Measurements from ENCODE around the gene TMEM117. TPM values are rescaled to one million over a fixed set of nuclear protein-coding genes. Genes with fewer than 3 reads are reported as not detected.

The TMEM117 gene
- 0.29 TPM for polyA plus RNA-seq (2012; ENCODE audit: insufficient read depth, insufficient read length, low read depth)

GRCh38 chr12:43835656-43836474, at the start of gene TMEM117:
Gene TMEM117, plus strand, starts transcription at chr12:43836081.
- Histone ChIP-seq H3K36me3 (no peaks in the 10 kb centered on the region), H3K4me3 (ENCODE audit: low read depth, low read length) (peak within 1 kb of the TSS; percentile 58), H3K27me3 (peaks cover 29% of the 10 kb centered on the region), H3K9me3 (no peaks in the 10 kb centered on the region), H3K4me1 (no peaks in the 10 kb centered on the region)
- DNase-seq = peak; percentile 35
- no peak for TF ChIP-seq CTCF (IDR thresholded peaks at IDR 0.05; ENCODE audit: low read depth, low read length)

- H3K27me3 ChIP-seq = no peaks in the 10 kb centered on the region
- TF ChIP-seq CTCF (IDR thresholded peaks at IDR 0.05; ENCODE audit: low read depth, low read length) = no peak
- no peaks in the 10 kb centered on the region for H3K9me3 ChIP-seq
- H3K36me3 ChIP-seq = no peaks in the 10 kb centered on the region
- H3K4me1 ChIP-seq = no peaks in the 10 kb centered on the region
- no peak for DNase-seq
- H3K4me3 ChIP-seq (ENCODE audit: low read depth, low read length) = no peak overlapping the region
These were observed 48.8 kb upstream of the TMEM117 start for GRCh38 chr12:43786899-43787693.

- no peak for TF ChIP-seq CTCF (IDR thresholded peaks at IDR 0.05; ENCODE audit: low read depth, low read length)
- DNase-seq = peak; percentile 20
- no peaks in the 10 kb centered on the region for H3K9me3 ChIP-seq
These were observed 45.9 kb upstream of the TMEM117 start for GRCh38 chr12:43789941-43790340.

GRCh38 chr12:43795716-43796280, 40.1 kb upstream of the TMEM117 start:
- Histone ChIP-seq H3K36me3 (peaks cover 44% of the 10 kb centered on the region), H3K4me1 (no peaks in the 10 kb centered on the region), H3K27me3 (no peaks in the 10 kb centered on the region), H3K9me3 (no peaks in the 10 kb centered on the region), H3K4me3 (ENCODE audit: low read depth, low read length) (no peak overlapping the region)
- TF ChIP-seq CTCF (IDR thresholded peaks at IDR 0.05; ENCODE audit: low read depth, low read length) = no peak
- DNase-seq = no peak

More at GRCh38 chr12:43789941-43790340, 45.9 kb upstream of the TMEM117 start:
- H3K27me3 ChIP-seq = no peaks in the 10 kb centered on the region
- H3K36me3 ChIP-seq = no peaks in the 10 kb centered on the region
- no peaks in the 10 kb centered on the region for H3K4me1 ChIP-seq
- no peak overlapping the region for H3K4me3 ChIP-seq (ENCODE audit: low read depth, low read length)

- H3K4me3 ChIP-seq (ENCODE audit: low read depth, low read length) = no peak overlapping the region
- H3K36me3 ChIP-seq = peaks cover 44% of the 10 kb centered on the region
- DNase-seq = no peak
- H3K4me1 ChIP-seq = no peaks in the 10 kb centered on the region
- no peaks in the 10 kb centered on the region for H3K9me3 ChIP-seq
- H3K27me3 ChIP-seq = no peaks in the 10 kb centered on the region
- no peak for TF ChIP-seq CTCF (IDR thresholded peaks at IDR 0.05; ENCODE audit: low read depth, low read length)
These were observed 38.2 kb upstream of the TMEM117 start for GRCh38 chr12:43797561-43798217.

Measured in BE2C (cell line).